Central memory CD8-positive, alpha-beta T cell (primary cell): ENCODE measurements around the gene DAPK1.
"Not testable (repeated sequence)": the region's sequence is repeated elsewhere in the genome, so short reads cannot be mapped to it uniquely, and the experiment has no call there.

ENCODE experiments used
- ATAC-seq: fragments of 150-1000 bp; cut with Tn5 transposase; replicated peaks from 2 replicates; pipeline ENCODE4 v1.10.0; 2022; ENCODE audit warnings: mild to moderate bottlenecking, moderate FRiP score, moderate number of reproducible peaks; ENCODE audit not compliant: poor library complexity, severe bottlenecking; ENCODE audit errors: extremely low read depth
- DNase-seq, 2 donors: peaks; one replicate each; pipeline ENCODE4 v3.0.0; 2021; ENCODE audit warnings: low spot score in 2 of 2
- H3K27ac Mint-ChIP-seq: one replicate; pipeline ENCODE4 v1.8.0; 2022; ENCODE audit warnings: low read depth, mild to moderate bottlenecking, moderate library complexity, mixed read lengths
- H3K27me3 Mint-ChIP-seq: one replicate; pipeline ENCODE4 v1.8.0; 2022; ENCODE audit warnings: mixed read lengths
- H3K36me3 Mint-ChIP-seq: one replicate; pipeline ENCODE4 v1.8.0; 2022; ENCODE audit warnings: mild to moderate bottlenecking, moderate library complexity, mixed read lengths; ENCODE audit not compliant: insufficient read depth
- H3K4me1 Mint-ChIP-seq: one replicate; pipeline ENCODE4 v1.8.0; 2022; ENCODE audit warnings: mixed read lengths
- H3K4me3 Mint-ChIP-seq: one replicate; pipeline ENCODE4 v1.8.0; 2022; ENCODE audit warnings: mild to moderate bottlenecking, moderate library complexity, mixed read lengths
- H3K9me3 Mint-ChIP-seq: one replicate; pipeline ENCODE4 v1.8.0; 2022; ENCODE audit warnings: mixed read lengths

DAPK1 gene

GRCh38 chr9:87500491-87501270 is 3.0 kb downstream of the DAPK1 start:
- Mint-ChIP-seq H3K4me1 (no peaks in the 10 kb centered on the region), H3K27me3 (peaks cover 68% of the 10 kb centered on the region), H3K4me3 (no peak overlapping the region), H3K27ac (no peak overlapping the region), H3K9me3 (no peaks in the 10 kb centered on the region), H3K36me3 (no peaks in the 10 kb centered on the region)
- ATAC-seq (no peak), DNase-seq (no peak)

- H3K36me3 Mint-ChIP-seq, H3K4me3 Mint-ChIP-seq, ATAC-seq, H3K4me1 Mint-ChIP-seq, H3K27ac Mint-ChIP-seq, H3K9me3 Mint-ChIP-seq, DNase-seq: not testable (repeated sequence)
- peaks cover 62% of the 10 kb centered on the region for H3K27me3 Mint-ChIP-seq
Observed at GRCh38 chr9:87501271-87501656, 3.6 kb downstream of the DAPK1 start.

- H3K36me3 Mint-ChIP-seq = no peaks in the 10 kb centered on the region
- H3K27me3 Mint-ChIP-seq = peaks cover 57% of the 10 kb centered on the region
- H3K27ac Mint-ChIP-seq = no peak overlapping the region
- no peak overlapping the region for H3K4me3 Mint-ChIP-seq
- H3K9me3 Mint-ChIP-seq = no peaks in the 10 kb centered on the region
- DNase-seq (no peak), ATAC-seq (no peak)
- H3K4me1 Mint-ChIP-seq = no peaks in the 10 kb centered on the region
Observed at GRCh38 chr9:87501806-87502205, 4.1 kb downstream of the DAPK1 start.

GRCh38 chr9:87502391-87503221 is 4.9 kb downstream of the DAPK1 start:
- H3K9me3 Mint-ChIP-seq = no peaks in the 10 kb centered on the region
- H3K36me3 Mint-ChIP-seq = no peaks in the 10 kb centered on the region
- no peak for ATAC-seq
- no peaks in the 10 kb centered on the region for H3K4me1 Mint-ChIP-seq
- H3K27me3 Mint-ChIP-seq = peaks cover 50% of the 10 kb centered on the region
- H3K27ac Mint-ChIP-seq = no peak overlapping the region
- no peak for DNase-seq
- no peak overlapping the region for H3K4me3 Mint-ChIP-seq

GRCh38 chr9:87503430-87503829 is 5.8 kb downstream of the DAPK1 start:
- Mint-ChIP-seq H3K36me3 (no peaks in the 10 kb centered on the region), H3K4me3 (no peak overlapping the region), H3K27me3 (peaks cover 50% of the 10 kb centered on the region), H3K27ac (no peak overlapping the region), H3K4me1 (no peaks in the 10 kb centered on the region), H3K9me3 (no peaks in the 10 kb centered on the region)
- DNase-seq = no peak
- ATAC-seq = no peak

GRCh38 chr9:87503927-87504326 is 6.3 kb downstream of the DAPK1 start:
- no peak for DNase-seq
- ATAC-seq = no peak
- H3K9me3 Mint-ChIP-seq = no peaks in the 10 kb centered on the region
- no peak overlapping the region for H3K4me3 Mint-ChIP-seq
- no peak overlapping the region for H3K27ac Mint-ChIP-seq
- H3K27me3 Mint-ChIP-seq = peaks cover 45% of the 10 kb centered on the region
- H3K4me1 Mint-ChIP-seq = no peaks in the 10 kb centered on the region
- no peaks in the 10 kb centered on the region for H3K36me3 Mint-ChIP-seq

- no peak for DNase-seq
- H3K4me3 Mint-ChIP-seq = no peak overlapping the region
- H3K27me3 Mint-ChIP-seq = peaks cover 35% of the 10 kb centered on the region
- no peaks in the 10 kb centered on the region for H3K36me3 Mint-ChIP-seq
- H3K4me1 Mint-ChIP-seq = no peaks in the 10 kb centered on the region
- H3K27ac Mint-ChIP-seq = no peak overlapping the region
- no peak for ATAC-seq
- H3K9me3 Mint-ChIP-seq = no peaks in the 10 kb centered on the region
Observed at GRCh38 chr9:87504938-87505337, 7.3 kb downstream of the DAPK1 start.

GRCh38 chr9:87505869-87506678 is 8.4 kb downstream of the DAPK1 start:
- DNase-seq = no peak
- H3K27ac Mint-ChIP-seq = no peak overlapping the region
- H3K9me3 Mint-ChIP-seq = no peaks in the 10 kb centered on the region
- H3K27me3 Mint-ChIP-seq = peaks cover 25% of the 10 kb centered on the region
- no peaks in the 10 kb centered on the region for H3K36me3 Mint-ChIP-seq
- ATAC-seq = no peak
- no peak overlapping the region for H3K4me3 Mint-ChIP-seq
- H3K4me1 Mint-ChIP-seq = no peaks in the 10 kb centered on the region

- Mint-ChIP-seq H3K27ac (no peak overlapping the region), H3K27me3 (peaks cover 20% of the 10 kb centered on the region), H3K4me3 (no peak overlapping the region), H3K9me3 (no peaks in the 10 kb centered on the region), H3K36me3 (no peaks in the 10 kb centered on the region), H3K4me1 (no peaks in the 10 kb centered on the region)
- ATAC-seq (no peak), DNase-seq (no peak)
Observed at GRCh38 chr9:87507576-87507975, 9.9 kb downstream of the DAPK1 start.

GRCh38 chr9:87510252-87510683 is 12.6 kb downstream of the DAPK1 start:
- Mint-ChIP-seq H3K36me3 (no peaks in the 10 kb centered on the region), H3K9me3 (no peaks in the 10 kb centered on the region), H3K4me3 (no peak overlapping the region), H3K27me3 (peaks cover 13% of the 10 kb centered on the region), H3K4me1 (no peaks in the 10 kb centered on the region), H3K27ac (no peak overlapping the region)
- DNase-seq (no peak), ATAC-seq (no peak)

- Mint-ChIP-seq H3K36me3 (no peaks in the 10 kb centered on the region), H3K4me1 (no peaks in the 10 kb centered on the region), H3K9me3 (no peaks in the 10 kb centered on the region), H3K27ac (no peak overlapping the region), H3K4me3 (no peak overlapping the region), H3K27me3 (peaks cover 13% of the 10 kb centered on the region)
- no peak for ATAC-seq
- DNase-seq = no peak
Observed at GRCh38 chr9:87512311-87512710, 14.6 kb downstream of the DAPK1 start.

GRCh38 chr9:87513161-87513560 is 15.5 kb downstream of the DAPK1 start:
- ATAC-seq (no peak), DNase-seq (no peak)
- Mint-ChIP-seq H3K27me3 (peaks cover 13% of the 10 kb centered on the region), H3K9me3 (no peaks in the 10 kb centered on the region), H3K27ac (no peak overlapping the region), H3K4me1 (no peaks in the 10 kb centered on the region), H3K36me3 (no peaks in the 10 kb centered on the region), H3K4me3 (no peak overlapping the region)
